MCF 10A (cell line): ENCODE measurements around the gene FKBP1B. TPM values are rescaled to one million over a fixed set of nuclear protein-coding genes. Genes with fewer than 3 reads are reported as not detected.

Source experiments
- BruUV-seq: library from RNA; stranded (reverse); fragments of 400-500 nt; replicated peaks from 2 replicates; lab custom pipeline; 2021; lab: Mats Ljungman, UMichigan
- CTCF ChIA-PET: fragments of 300-600 bp; sonication (Branson Sonifier 250); formaldehyde crosslinking; extraction: SDS; loops from one replicate; lab custom pipeline; 2021; ENCODE audit warnings: antibody characterized with exemption, inconsistent platforms; lab: Yijun Ruan, JAX
- POLR2A ChIA-PET: fragments of 300-600, 350-650 bp; sonication (Branson Sonifier 250); formaldehyde crosslinking; extraction: SDS; loops from one replicate; lab custom pipeline; 2020; ENCODE audit warnings: antibody characterized with exemption, inconsistent platforms; lab: Yijun Ruan, JAX
- DNase-seq: peaks from one replicate; pipeline ENCODE4 v3.0.0-alpha.2; 2018; ENCODE audit not compliant: unreplicated experiment
- H3K27ac Mint-ChIP-seq: one replicate; pipeline ENCODE4 v1.8.0; 2022; ENCODE audit warnings: mild to moderate bottlenecking, low read depth, mixed read lengths; ENCODE audit not compliant: unreplicated experiment
- H3K27me3 Mint-ChIP-seq: one replicate; pipeline ENCODE4 v1.8.0; 2022; ENCODE audit warnings: mixed read lengths; ENCODE audit not compliant: insufficient read depth, unreplicated experiment
- H3K36me3 Mint-ChIP-seq: one replicate; pipeline ENCODE4 v1.8.0; 2022; ENCODE audit warnings: mild to moderate bottlenecking, moderate library complexity, mixed read lengths; ENCODE audit not compliant: insufficient read depth, unreplicated experiment
- H3K4me1 Mint-ChIP-seq: one replicate; pipeline ENCODE4 v1.8.0; 2022; ENCODE audit warnings: mixed read lengths; ENCODE audit not compliant: insufficient read depth, unreplicated experiment
- H3K4me3 Mint-ChIP-seq: one replicate; pipeline ENCODE4 v1.8.0; 2022; ENCODE audit warnings: mild to moderate bottlenecking, moderate library complexity, mixed read lengths; ENCODE audit not compliant: unreplicated experiment
- H3K9me3 Mint-ChIP-seq: one replicate; pipeline ENCODE4 v1.8.0; 2022; ENCODE audit warnings: mixed read lengths; ENCODE audit not compliant: unreplicated experiment
- intact Hi-C: fragments of 100-400 bp; cut with micrococcal nuclease; formaldehyde crosslinking; loops from 2 replicates; pipeline ENCODE4 v1.14.1; 2022
- total RNA-seq: library from RNA; stranded (reverse); gene quantifications from 2 replicates; pipeline ENCODE4 v1.2.3, GENCODE V29; 2022
- TF ChIP-seq, protein P1 (sequence below): fragments of 200-600 bp; IDR thresholded peaks from one replicate; pipeline ENCODE4 v1.8.0; 2022; ENCODE audit warnings: antibody characterized with exemption, mild to moderate bottlenecking; ENCODE audit not compliant: unreplicated experiment

Gene FKBP1B
- total RNA-seq, 1 experiment from 2014 or later = 1.7 TPM

DNA sequence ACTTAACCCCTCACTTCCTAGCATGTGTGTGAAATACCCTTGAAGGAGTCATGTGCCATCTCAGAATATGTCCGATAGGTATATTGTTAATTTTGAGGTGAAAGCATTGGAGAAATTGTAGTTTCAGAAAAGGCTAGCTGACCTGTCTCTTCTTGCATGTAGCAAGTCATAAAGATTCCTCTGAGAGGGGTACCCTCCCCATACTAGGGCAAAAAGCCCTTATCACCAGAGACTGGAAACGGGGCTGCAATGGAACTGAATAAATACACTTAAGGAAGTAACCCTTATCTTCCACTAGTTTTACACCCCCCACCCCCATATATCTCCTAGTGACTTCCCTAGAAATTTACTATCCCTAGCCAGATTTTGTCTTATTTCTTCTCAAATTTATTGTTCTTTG is 28.3 kb downstream of the FKBP1B start:
- Mint-ChIP-seq H3K27me3 (no peaks in the 10 kb centered on the region), H3K9me3 (no peaks in the 10 kb centered on the region), H3K4me3 (peak overlapping the region; percentile 97), H3K4me1 (peaks cover 37% of the 10 kb centered on the region), H3K27ac (peak overlapping the region; percentile 97), H3K36me3 (peaks cover 81% of the 10 kb centered on the region)
- TF ChIP-seq, protein P1, sequence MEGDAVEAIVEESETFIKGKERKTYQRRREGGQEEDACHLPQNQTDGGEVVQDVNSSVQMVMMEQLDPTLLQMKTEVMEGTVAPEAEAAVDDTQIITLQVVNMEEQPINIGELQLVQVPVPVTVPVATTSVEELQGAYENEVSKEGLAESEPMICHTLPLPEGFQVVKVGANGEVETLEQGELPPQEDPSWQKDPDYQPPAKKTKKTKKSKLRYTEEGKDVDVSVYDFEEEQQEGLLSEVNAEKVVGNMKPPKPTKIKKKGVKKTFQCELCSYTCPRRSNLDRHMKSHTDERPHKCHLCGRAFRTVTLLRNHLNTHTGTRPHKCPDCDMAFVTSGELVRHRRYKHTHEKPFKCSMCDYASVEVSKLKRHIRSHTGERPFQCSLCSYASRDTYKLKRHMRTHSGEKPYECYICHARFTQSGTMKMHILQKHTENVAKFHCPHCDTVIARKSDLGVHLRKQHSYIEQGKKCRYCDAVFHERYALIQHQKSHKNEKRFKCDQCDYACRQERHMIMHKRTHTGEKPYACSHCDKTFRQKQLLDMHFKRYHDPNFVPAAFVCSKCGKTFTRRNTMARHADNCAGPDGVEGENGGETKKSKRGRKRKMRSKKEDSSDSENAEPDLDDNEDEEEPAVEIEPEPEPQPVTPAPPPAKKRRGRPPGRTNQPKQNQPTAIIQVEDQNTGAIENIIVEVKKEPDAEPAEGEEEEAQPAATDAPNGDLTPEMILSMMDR = no peak
- intact Hi-C loops = loop anchor here (2.0 kb wide), 1 partner anchor 151 kb away; the partner anchor contains the start of gene ATAD2B
- ChIA-PET POLR2A (interaction anchor here (0.8 to 3.1 kb wide), 7 partner anchors 27 to 173 kb away, joined by 3 to 44 read pairs (median 5); partner anchors contain the start of gene WDCP), CTCF (no interaction called here)
- TSS peak; percentile 31 for BruUV-seq
- DNase-seq = no peak

DNA sequence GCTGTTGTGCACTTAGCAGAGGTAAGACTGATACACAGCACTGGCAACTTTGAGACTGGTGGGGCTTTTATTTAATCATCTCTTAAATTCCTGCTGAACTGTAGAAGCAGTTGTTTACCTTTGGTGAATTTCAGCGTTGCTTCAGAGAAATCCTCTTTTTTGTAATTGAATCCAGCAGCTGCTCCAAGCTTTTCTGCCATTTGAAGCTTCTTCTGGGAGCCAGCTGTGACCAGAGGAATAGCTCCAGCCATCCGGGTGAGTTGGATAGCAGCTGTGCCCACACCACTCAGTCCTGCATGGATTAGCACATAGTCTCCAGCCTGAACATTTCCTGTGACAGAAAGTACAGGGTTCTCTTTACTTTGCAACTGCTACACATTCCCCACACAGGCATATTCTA is 31.2 kb downstream of the FKBP1B start:
- no TSS peak for BruUV-seq
- intact Hi-C loops = loop anchor here (5.0 kb wide), 1 partner anchor 138 kb away; the partner anchor contains the start of gene UBXN2A
- TF ChIP-seq, protein P1 = no peak
- no peak for DNase-seq
- CTCF ChIA-PET = interaction anchor here (0.5 to 4.8 kb wide), 4 partner anchors 13 to 256 kb away, joined by 3 to 30 read pairs (median 3); no protein-coding TSS in a partner anchor
- no peak overlapping the region for H3K27ac Mint-ChIP-seq
- H3K4me3 Mint-ChIP-seq = no peak overlapping the region
- peaks cover 35% of the 10 kb centered on the region for H3K4me1 Mint-ChIP-seq
- no peaks in the 10 kb centered on the region for H3K9me3 Mint-ChIP-seq
- H3K27me3 Mint-ChIP-seq = no peaks in the 10 kb centered on the region
- peaks cover 55% of the 10 kb centered on the region for H3K36me3 Mint-ChIP-seq
- POLR2A ChIA-PET = interaction anchor here (0.8 to 1.6 kb wide), 3 partner anchors 10 to 153 kb away, joined by 3 to 5 read pairs (median 4); partner anchors contain the start of genes ATAD2B and FAM228B

DNA sequence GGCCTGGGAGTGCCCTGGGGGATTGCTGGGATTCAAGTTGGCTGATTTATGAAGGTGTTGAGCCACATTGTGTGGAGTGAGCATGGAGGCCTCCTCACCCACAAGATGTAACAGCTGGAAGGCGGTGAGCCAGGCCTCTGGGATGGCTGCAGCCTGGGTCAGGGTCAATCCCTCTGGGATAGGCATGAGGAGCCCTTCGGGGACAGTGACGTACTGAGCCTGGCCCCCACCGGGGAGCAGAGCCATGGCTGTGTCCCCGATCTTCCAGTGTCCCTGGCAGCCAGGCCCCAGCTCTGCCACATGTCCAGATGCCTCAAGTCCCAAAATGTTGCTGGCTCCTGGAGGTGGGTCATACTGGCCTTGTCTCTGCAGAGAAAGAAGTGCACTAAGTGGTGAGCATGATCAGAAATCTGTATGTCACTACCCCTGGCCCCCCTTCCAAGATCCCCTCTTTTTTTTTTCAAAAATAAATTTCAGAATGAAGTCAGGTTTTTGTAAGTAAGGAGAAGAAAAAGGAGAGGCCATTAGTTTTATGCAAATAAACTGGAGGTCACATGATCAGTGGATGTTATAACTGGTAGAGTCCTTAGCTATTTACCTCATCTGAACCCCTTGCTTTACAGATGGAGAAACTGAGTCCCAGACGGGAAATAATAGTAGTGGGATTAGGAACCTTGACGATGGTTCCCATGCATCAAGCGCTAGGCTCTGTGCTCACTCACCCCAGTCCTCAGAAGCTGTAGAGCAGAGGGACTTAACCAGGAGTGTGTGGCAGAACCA is 33.4 kb downstream of the FKBP1B start:
- BruUV-seq = no TSS peak
- POLR2A ChIA-PET = interaction anchor here (0.6 to 4.2 kb wide), 27 partner anchors 7 to 408 kb away, joined by 3 to 108 read pairs (median 6); partner anchors contain the start of genes ATAD2B, FAM228B, FKBP1B and ITSN2
- Mint-ChIP-seq H3K4me3 (peak overlapping the region; percentile 75), H3K4me1 (peaks cover 30% of the 10 kb centered on the region), H3K9me3 (no peaks in the 10 kb centered on the region), H3K27me3 (no peaks in the 10 kb centered on the region), H3K36me3 (peaks cover 40% of the 10 kb centered on the region), H3K27ac (peak overlapping the region; percentile 92)
- no peak for DNase-seq
- CTCF ChIA-PET = interaction anchor here (0.5 to 4.8 kb wide), 15 partner anchors 17 to 280 kb away, joined by 3 to 41 read pairs (median 5); partner anchors contain the start of genes ATAD2B, FAM228B, MFSD2B and UBXN2A
- intact Hi-C loops = loop anchor here (5.0 kb wide), 1 partner anchor 141 kb away; the partner anchor contains the start of gene UBXN2A
- TF ChIP-seq, protein P1 = no peak
